Activated CD4-positive, alpha-beta T cell treated with anti-CD3 and anti-CD28 coated beads, Interleukin-2, amount 50 U/mL, for 48 hours (primary cell): Measurements from ENCODE around the gene ADH4.
"Not testable (repeated sequence)": the region's sequence is repeated elsewhere in the genome, so short reads cannot be mapped to it uniquely, and the experiment has no call there.

Source experiments
- DNase-seq, 2 experiments: peaks; one replicate each; pipeline ENCODE4 v3.0.0-alpha.2; 2020

ADH4 gene

GRCh38 chr4:99131378-99131777, 12.7 kb downstream of the ADH4 start:
- no peak for DNase-seq

- DNase-seq: no peak
Observed at GRCh38 chr4:99126376-99126775, 17.7 kb downstream of the ADH4 start.

- no peak for DNase-seq
Observed at GRCh38 chr4:99121008-99121407, 23.1 kb downstream of the ADH4 start.

GRCh38 chr4:99120501-99120900, 23.6 kb downstream of the ADH4 start:
- no peak for DNase-seq

- DNase-seq: no peak
Observed at GRCh38 chr4:99117876-99118693, 26.0 kb downstream of the ADH4 start.

- not testable (repeated sequence) for DNase-seq
Observed at GRCh38 chr4:99117122-99117841, 26.8 kb downstream of the ADH4 start.

GRCh38 chr4:99109286-99109685, 34.8 kb downstream of the ADH4 start:
- not testable (repeated sequence) for DNase-seq

- DNase-seq: no peak
Observed at GRCh38 chr4:99104153-99104552, 39.9 kb downstream of the ADH4 start.

- DNase-seq: no peak
Observed at GRCh38 chr4:99103166-99103565, 40.9 kb downstream of the ADH4 start.

- no peak for DNase-seq
Observed at GRCh38 chr4:99102634-99103033, 41.5 kb downstream of the ADH4 start.

GRCh38 chr4:99100876-99101275, 43.2 kb downstream of the ADH4 start:
- DNase-seq: no peak

- DNase-seq: not testable (repeated sequence)
Observed at GRCh38 chr4:99099814-99100213, 44.3 kb downstream of the ADH4 start.

- DNase-seq: no peak
Observed at GRCh38 chr4:99099311-99099710, 44.8 kb downstream of the ADH4 start.

- DNase-seq: not testable (repeated sequence)
Observed at GRCh38 chr4:99091841-99092240, 52.3 kb downstream of the ADH4 start.

- DNase-seq: no peak
Observed at GRCh38 chr4:99091216-99091575, 52.9 kb downstream of the ADH4 start.

GRCh38 chr4:99090481-99091215, 53.4 kb downstream of the ADH4 start:
- DNase-seq: no peak

- peak; percentile 92 to 93 for DNase-seq
Observed at GRCh38 chr4:99088481-99089365, 55.4 kb downstream of the ADH4 start, which contains the start of gene ADH5. ADH5 (minus strand) TSS chr4:99088788; CDS start chr4:99088700, 88 bp downstream.

GRCh38 chr4:99088023-99088449, 56.1 kb downstream of the ADH4 start:
- DNase-seq: peak; percentile 6 to 25

GRCh38 chr4:99084595-99084994, 59.5 kb downstream of the ADH4 start:
- no peak for DNase-seq

- no peak for DNase-seq
Observed at GRCh38 chr4:99082192-99082591, 61.9 kb downstream of the ADH4 start.

- not testable (repeated sequence) for DNase-seq
Observed at GRCh38 chr4:99080869-99081268, 63.2 kb downstream of the ADH4 start.

- DNase-seq: no peak
Observed at GRCh38 chr4:99079625-99080295, 64.3 kb downstream of the ADH4 start.
